ENCODE measurements around the gene USP22.

USP22 gene

GRCh38 chr17:21041741-21042457, 912 bp downstream of the USP22 start:
- peak overlapping the region; percentile 88 for H3K4me3 ChIP-seq (ENCODE audit: low read depth, low read length)
- peak; percentile 74 for DNase-seq
- peaks cover 13% of the 10 kb centered on the region for H3K36me3 ChIP-seq
- no peak for TF ChIP-seq CTCF (IDR thresholded peaks at IDR 0.05; ENCODE audit: low read depth, low read length)
- no peaks in the 10 kb centered on the region for H3K27me3 ChIP-seq
- H3K4me1 ChIP-seq: no peaks in the 10 kb centered on the region
- H3K9me3 ChIP-seq: no peaks in the 10 kb centered on the region

- H3K4me1 ChIP-seq: no peaks in the 10 kb centered on the region
- H3K4me3 ChIP-seq (ENCODE audit: low read depth, low read length): peak overlapping the region; percentile 88
- peak; percentile 39 for TF ChIP-seq CTCF (IDR thresholded peaks at IDR 0.05; ENCODE audit: low read depth, low read length)
- peaks cover 16% of the 10 kb centered on the region for H3K36me3 ChIP-seq
- DNase-seq: no peak
- H3K27me3 ChIP-seq: no peaks in the 10 kb centered on the region
- no peaks in the 10 kb centered on the region for H3K9me3 ChIP-seq
Observed at GRCh38 chr17:21039839-21040575, 2.8 kb downstream of the USP22 start.

DNA sequence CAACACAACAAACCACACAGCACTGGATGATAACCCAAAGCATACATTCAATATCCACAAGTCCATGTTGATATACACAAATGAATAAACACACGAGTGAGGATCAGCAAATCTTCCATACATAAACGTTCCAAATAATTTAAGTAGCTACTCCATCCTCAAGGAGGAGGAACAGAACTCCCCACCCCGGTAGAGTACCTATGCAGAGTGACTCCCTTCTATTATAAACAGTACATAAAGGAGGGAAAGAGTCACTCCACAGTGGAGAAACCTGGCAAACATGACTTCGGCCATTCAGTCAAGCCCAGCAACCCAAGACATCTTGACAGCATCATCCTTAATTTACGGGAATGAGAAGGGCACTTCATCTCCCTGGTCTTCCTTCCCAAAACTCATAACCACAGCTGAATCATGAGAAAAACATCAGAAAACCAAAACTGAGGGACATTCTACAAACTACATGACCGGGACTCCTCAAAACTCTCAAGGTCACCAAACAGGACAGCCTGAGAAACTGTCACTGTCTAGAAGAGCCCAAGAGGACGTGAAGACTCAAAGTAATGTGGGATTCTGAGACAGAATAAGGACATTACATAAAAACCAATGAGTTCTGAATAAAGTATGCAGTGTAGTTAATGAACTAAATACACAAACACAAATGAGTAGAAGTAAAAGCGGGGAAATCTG, 5.6 kb downstream of the USP22 start:
- H3K4me1 ChIP-seq: no peaks in the 10 kb centered on the region
- TF ChIP-seq CTCF (IDR thresholded peaks at IDR 0.05; ENCODE audit: low read depth, low read length): no peak
- DNase-seq: no peak
- H3K9me3 ChIP-seq: no peaks in the 10 kb centered on the region
- H3K27me3 ChIP-seq: no peaks in the 10 kb centered on the region
- no peak overlapping the region for H3K4me3 ChIP-seq (ENCODE audit: low read depth, low read length)
- H3K36me3 ChIP-seq: peaks cover 14% of the 10 kb centered on the region

DNA sequence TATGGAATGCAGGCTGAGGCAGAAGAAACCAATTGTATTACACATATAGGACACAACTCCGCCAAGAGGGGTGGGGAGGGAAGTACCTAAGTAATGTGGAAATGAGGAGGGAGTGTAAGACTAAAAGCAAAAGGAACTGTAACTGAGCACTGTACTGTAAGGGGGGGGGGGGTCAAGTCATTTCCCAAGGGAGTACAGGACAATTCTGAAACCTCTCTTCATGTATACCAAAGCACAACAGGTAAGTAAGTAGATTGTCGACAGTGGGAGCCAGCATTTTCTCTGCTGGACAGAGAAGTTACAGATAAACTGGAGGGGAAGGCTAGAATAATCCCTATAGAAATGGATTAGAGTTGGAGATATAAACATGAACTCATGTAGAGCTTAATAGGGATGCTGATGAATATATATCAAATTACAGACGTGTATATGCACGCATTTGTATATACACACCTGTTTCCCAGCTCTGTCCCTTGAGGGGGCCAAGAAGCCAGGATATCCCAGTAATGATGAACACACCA, 6.4 kb downstream of the USP22 start:
- Histone ChIP-seq H3K36me3 (peaks cover 19% of the 10 kb centered on the region), H3K27me3 (no peaks in the 10 kb centered on the region), H3K9me3 (no peaks in the 10 kb centered on the region), H3K4me1 (no peaks in the 10 kb centered on the region), H3K4me3 (ENCODE audit: low read depth, low read length) (no peak overlapping the region)
- TF ChIP-seq CTCF (IDR thresholded peaks at IDR 0.05; ENCODE audit: low read depth, low read length): no peak
- DNase-seq: no peak

DNA sequence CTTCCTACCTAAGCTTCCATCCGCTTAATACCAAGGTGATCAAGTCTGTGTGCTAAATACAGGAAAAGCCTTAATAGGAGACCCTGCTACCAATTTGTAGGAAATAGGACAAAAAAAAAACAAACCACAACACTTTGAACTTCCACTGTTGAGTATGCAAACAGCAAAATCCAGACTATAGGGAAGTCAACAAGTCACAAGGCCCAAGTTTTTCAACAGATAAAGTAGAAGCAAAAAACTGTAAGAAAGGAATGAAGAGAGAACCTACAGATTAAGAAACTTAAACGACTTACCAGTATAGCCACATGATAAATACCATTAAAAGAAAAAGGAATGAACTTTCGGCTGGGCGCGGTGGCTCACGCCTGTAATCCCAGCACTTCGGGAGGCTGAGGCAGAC, 7.4 kb downstream of the USP22 start:
- H3K36me3 ChIP-seq: peaks cover 19% of the 10 kb centered on the region

More for the DNA sequence above, 7.4 kb downstream of the USP22 start:
- no peaks in the 10 kb centered on the region for H3K9me3 ChIP-seq
- no peaks in the 10 kb centered on the region for H3K27me3 ChIP-seq
- H3K4me3 ChIP-seq (ENCODE audit: low read depth, low read length): no peak overlapping the region
- no peaks in the 10 kb centered on the region for H3K4me1 ChIP-seq
- DNase-seq: no peak
- no peak for TF ChIP-seq CTCF (IDR thresholded peaks at IDR 0.05; ENCODE audit: low read depth, low read length)

Measured in BE2C (cell line).